NB4 (cell line): ENCODE results near the gene BLVRB.

Experiments used
- MYC ChIP-seq: IDR thresholded peaks from 2 replicates; pipeline ENCODE4 v1.6.1; 2011; ENCODE audit warnings: low read depth, low read length
- POLR2A ChIP-seq: IDR thresholded peaks from 2 replicates; pipeline ENCODE4 v1.6.1; 2011; ENCODE audit warnings: mild to moderate bottlenecking; ENCODE audit not compliant: insufficient read length; ENCODE audit errors: extremely low read depth
- TF ChIP-seq, protein P1 (sequence below): IDR thresholded peaks from one replicate; pipeline ENCODE4 v1.5.1; 2012; ENCODE audit warnings: low read depth, low read length
- TF ChIP-seq, protein P2 (sequence below): IDR thresholded peaks from 2 replicates; pipeline ENCODE4 v1.6.1; 2011; ENCODE audit warnings: low read depth, low read length

DNA sequence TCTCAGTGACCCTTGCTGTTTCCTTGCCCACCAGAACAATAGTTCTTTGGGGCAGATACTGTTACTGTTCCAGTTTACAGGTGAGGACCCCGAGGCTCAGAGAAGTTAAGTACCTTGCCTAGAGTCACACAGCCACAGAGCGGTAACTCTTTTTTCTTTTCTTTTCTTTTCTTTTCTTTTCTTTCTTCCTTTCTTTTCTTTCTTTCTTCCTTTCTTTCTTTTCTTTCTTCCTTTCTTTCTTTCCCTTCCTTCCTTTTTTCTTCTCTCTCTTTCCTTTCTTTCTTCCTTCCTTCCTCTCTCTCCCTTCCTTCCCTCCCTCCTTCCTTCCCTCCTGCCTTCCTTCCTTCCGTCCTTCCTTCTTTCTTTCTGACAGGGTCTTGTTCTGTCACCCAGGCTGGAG, 47.5 kb downstream of the BLVRB start:
- TF ChIP-seq, protein P1, sequence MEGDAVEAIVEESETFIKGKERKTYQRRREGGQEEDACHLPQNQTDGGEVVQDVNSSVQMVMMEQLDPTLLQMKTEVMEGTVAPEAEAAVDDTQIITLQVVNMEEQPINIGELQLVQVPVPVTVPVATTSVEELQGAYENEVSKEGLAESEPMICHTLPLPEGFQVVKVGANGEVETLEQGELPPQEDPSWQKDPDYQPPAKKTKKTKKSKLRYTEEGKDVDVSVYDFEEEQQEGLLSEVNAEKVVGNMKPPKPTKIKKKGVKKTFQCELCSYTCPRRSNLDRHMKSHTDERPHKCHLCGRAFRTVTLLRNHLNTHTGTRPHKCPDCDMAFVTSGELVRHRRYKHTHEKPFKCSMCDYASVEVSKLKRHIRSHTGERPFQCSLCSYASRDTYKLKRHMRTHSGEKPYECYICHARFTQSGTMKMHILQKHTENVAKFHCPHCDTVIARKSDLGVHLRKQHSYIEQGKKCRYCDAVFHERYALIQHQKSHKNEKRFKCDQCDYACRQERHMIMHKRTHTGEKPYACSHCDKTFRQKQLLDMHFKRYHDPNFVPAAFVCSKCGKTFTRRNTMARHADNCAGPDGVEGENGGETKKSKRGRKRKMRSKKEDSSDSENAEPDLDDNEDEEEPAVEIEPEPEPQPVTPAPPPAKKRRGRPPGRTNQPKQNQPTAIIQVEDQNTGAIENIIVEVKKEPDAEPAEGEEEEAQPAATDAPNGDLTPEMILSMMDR, result no peak
- TF ChIP-seq, protein P2, sequence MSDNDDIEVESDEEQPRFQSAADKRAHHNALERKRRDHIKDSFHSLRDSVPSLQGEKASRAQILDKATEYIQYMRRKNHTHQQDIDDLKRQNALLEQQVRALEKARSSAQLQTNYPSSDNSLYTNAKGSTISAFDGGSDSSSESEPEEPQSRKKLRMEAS, result no peak
- TF ChIP-seq POLR2A (no peak), MYC (no peak)
